Stimulated activated CD8-positive, alpha-beta memory T cell treated with anti-CD3 and anti-CD28 coated beads, Interleukin-7, amount 100 ng/mL, for 4 hours (primary cell): ENCODE measurements around the gene TMEM89.

ENCODE experiments used
- DNase-seq, 2 donors: peaks; one replicate each; pipeline ENCODE4 v3.0.0-alpha.2; 2020; ENCODE audit warnings: low read depth in 2 of 2

TMEM89 gene

GRCh38 chr3:48591436-48591835 is 30.1 kb downstream of the TMEM89 start:
- DNase-seq, result no peak

- DNase-seq, result no peak
These were observed 33.3 kb downstream of the TMEM89 start for GRCh38 chr3:48588230-48588629.

- DNase-seq, result no peak
These were observed 33.9 kb downstream of the TMEM89 start for GRCh38 chr3:48587686-48588085.

- no peak for DNase-seq
These were observed 36.2 kb downstream of the TMEM89 start for GRCh38 chr3:48585411-48585810.

GRCh38 chr3:48584836-48585235 is 36.7 kb downstream of the TMEM89 start:
- DNase-seq, result no peak

- DNase-seq, result no peak
These were observed 39.7 kb downstream of the TMEM89 start for GRCh38 chr3:48581621-48582481.

GRCh38 chr3:48576647-48577046 is 44.9 kb downstream of the TMEM89 start:
- DNase-seq, result no peak

- DNase-seq, result no peak
These were observed 46.2 kb downstream of the TMEM89 start for GRCh38 chr3:48575366-48575765.

- DNase-seq, result no peak
These were observed 47.5 kb downstream of the TMEM89 start for GRCh38 chr3:48573973-48574585.

- DNase-seq, result no peak
These were observed 49.1 kb downstream of the TMEM89 start for GRCh38 chr3:48572517-48572916.

- no peak for DNase-seq
These were observed 49.6 kb downstream of the TMEM89 start for GRCh38 chr3:48571938-48572337.
